ENCODE measurements around the gene FAM193B.
A peak's percentile ranks its signal among the peaks of the same experiment; 100 is the strongest.
"Not testable (repeated sequence)": the region's sequence is repeated elsewhere in the genome, so short reads cannot be mapped to it uniquely, and the experiment has no call there.

Gene FAM193B

GRCh38 chr5:177538876-177539275, 15.5 kb downstream of the FAM193B start:
- DNase-seq (ENCODE audit: low spot score) (no peak), FAIRE-seq (no peak)

DNA sequence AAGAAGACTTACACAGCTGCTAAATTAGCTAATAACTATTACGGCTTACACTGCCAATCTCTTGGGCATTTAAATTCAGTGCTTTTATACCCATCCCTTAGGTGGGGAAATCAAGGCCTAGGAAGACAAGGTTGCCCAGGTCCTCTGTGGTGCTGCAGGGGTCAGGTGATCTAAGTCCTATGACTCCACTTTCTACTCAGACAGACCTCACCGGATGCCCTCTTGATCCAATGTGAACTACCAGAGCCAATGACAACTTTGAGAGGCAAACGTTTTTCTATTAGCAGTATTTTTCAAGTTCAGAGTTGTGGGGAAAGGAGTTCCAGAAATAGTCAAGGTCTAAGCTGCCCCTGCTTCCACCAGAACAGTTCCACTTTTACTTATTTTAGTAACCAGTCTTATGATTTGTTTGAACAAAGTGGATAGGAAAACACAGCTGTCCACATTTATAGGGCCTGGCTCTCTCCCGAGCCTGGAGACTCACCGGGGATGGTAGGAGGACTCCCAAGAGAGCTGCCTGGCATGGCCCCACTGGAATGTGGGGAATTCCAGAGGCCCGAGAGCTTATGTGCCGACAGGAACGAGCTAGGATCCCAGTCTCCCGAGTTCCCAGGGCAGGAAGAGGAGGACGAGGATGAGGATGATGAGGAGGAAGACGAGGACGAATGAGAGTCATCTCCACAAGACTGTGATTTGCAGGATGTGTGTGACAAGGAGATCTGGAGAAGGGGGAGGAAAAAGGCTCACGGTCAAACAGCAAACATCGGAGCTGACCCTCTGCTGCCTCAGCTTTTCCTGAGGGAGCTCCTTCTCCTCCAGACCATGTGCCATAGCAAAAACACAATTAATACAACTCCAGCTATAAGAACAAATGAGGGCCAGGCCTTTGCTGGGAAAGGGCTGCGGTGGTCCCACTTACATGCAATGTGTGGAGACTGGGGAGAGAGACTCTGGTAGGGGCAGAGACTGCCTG, 16.7 kb downstream of the FAM193B start:
- peak; percentile 43 for DNase-seq (ENCODE audit: low spot score)
- FAIRE-seq = no peak

GRCh38 chr5:177536386-177536785, 18.0 kb downstream of the FAM193B start:
- DNase-seq (ENCODE audit: low spot score) (no peak), FAIRE-seq (no peak)

GRCh38 chr5:177535125-177535524, 19.2 kb downstream of the FAM193B start:
- FAIRE-seq = no peak
- DNase-seq (ENCODE audit: low spot score) = no peak

GRCh38 chr5:177534433-177534832, 19.9 kb downstream of the FAM193B start:
- FAIRE-seq; DNase-seq (ENCODE audit: low spot score): not testable (repeated sequence)

DNA sequence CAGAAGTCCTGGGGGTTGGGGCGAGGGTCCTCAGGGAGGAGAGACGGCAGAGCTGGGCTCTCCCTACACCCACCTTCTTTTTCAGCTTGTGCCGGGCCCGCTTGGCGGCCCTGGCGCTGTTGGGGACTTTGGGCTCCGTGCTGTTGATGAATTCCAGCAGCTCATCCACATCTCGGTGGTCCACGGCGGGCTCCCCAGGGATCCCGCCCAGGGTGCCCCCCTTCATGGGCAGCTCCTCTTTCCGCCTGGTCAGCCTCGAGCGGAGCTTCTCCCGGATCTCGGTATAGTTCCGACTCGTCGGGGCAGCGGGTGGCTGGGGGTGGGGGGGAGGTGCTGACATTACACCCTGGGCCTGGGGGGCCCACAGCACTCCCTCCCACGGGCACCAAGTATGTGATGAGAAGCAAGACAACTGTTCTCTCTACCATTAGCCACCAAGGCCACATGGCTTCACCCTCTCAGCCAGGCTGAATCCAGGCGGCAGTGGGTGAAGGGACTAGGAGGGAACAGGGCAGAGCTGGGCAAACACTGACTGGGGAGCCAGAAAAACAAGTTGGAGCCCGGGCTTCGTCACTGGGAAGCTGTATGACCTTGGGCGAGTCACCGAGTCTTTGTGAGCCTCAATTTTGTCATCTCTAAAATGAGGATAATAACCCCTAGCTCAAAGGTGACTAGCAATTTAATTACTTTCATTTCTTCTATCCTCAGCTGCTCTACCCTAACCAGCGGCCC, 23.0 kb downstream of the FAM193B start:
- no peak for FAIRE-seq
- no peak for DNase-seq (ENCODE audit: low spot score)

DNA sequence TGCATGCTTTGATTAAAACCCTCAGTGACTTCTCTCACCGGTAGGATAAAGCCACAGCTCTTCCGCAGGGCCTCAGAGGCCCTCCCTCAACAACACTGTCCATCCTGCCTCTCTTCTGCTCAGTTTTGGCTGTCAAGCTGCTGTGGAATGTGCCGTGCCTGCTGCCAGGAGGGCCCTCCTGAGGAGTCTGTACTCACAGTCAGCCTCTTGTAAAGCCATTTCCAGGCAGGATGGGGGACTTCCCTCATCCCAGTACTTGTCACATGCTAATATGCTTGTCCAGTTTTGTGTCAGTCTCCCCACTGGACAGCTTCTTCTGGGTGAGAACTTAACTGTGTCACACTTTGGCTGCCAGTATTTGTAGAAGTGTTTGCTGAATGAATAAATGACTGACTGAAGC, 23.7 kb downstream of the FAM193B start:
- DNase-seq (ENCODE audit: low spot score) = no peak
- FAIRE-seq = no peak

DNA sequence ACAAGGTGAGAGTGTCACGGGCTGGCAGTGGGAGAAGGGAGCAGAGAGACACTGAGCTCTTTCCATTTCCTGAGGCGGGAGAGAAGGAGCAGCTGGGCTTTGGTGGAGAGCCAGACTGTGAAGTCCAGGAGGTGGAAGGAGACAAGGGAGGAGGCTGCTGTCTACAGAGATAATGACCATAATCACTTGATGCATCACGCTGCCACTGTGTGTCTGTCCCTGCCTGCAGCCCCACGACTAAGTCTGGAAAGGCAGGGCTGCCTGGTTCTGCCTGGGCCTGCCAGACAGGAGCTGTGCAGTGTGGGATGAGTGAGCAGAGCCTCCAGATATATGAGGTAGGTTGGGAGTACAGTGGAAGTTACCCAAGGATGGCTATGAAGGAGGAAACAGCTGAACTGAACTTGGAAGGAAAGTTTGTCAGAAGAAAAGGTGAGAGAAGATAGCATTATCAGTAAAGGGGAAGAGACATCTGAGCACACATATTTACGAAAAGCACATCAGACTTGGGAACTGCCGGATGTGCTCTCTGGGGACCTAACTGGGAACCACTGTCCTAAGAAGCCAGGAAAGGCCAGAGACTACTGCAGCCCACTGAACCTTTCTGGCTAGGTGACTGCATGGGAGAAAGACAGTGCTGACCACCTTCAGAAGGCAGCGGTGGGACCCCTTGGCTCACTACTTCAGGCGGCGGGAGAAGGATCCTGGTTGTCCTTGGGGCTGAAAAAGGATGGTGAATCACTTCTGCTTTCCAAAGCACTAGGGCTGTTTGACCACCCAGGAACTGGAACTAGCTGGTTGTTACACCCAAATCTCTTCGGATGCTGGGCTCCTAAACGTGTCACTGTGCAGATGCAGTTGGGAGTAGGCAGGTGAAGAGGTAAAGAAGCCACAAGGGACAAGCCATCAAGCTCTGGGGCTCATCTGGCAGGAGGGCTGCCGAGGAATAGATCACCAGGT, 24.8 kb downstream of the FAM193B start:
- DNase-seq (ENCODE audit: low spot score) (no peak), FAIRE-seq (peak; percentile 9)

DNA sequence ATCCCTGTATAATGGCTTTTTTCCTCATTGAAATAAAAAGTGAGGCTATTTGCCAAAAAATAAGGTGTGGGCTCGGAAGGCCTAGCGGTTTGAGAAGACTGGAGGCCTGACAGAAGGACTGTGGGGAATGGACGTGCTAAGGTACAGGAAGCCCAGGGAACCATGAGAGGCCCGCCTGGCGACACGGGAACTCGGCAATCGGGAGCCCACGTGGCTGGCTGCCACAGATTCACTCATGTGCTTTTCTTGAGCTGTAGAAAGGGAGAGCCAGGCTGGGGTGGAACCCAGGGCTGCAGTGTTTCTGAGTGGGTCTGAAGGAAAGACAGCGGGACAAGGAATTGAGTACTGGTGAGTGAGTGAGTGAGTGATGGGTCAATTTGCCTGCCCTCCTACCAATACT, 25.7 kb downstream of the FAM193B start:
- DNase-seq (ENCODE audit: low spot score) (no peak), FAIRE-seq (no peak)

- DNase-seq (ENCODE audit: low spot score) (no peak), FAIRE-seq (no peak)
Observed at GRCh38 chr5:177527595-177527994, 26.8 kb downstream of the FAM193B start.

GRCh38 chr5:177526791-177527190, 27.6 kb downstream of the FAM193B start:
- DNase-seq (ENCODE audit: low spot score) = no peak
- no peak for FAIRE-seq

DNA sequence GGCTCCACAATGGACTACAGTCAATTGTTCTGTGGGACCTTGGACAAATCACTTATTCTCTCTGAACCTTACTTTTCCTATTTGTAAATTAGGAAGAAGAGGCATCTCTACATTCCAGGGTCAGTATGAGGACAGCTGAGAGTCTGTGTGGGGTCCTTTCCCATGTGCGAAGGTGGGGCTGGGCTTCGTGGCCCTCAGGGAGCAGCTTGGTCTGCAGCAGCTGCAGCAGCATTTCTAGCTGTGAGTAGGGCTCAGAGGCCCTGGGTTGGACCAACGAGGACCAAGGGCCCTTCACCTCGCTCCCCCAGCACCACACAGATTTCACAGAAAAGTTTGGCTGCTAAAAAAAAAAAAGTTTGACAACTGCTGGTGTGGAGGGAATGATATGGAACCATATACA, 28.2 kb downstream of the FAM193B start:
- DNase-seq (ENCODE audit: low spot score) (no peak), FAIRE-seq (no peak)

GRCh38 chr5:177524941-177525655, 29.3 kb downstream of the FAM193B start:
- DNase-seq (ENCODE audit: low spot score) (no peak), FAIRE-seq (no peak)

DNA sequence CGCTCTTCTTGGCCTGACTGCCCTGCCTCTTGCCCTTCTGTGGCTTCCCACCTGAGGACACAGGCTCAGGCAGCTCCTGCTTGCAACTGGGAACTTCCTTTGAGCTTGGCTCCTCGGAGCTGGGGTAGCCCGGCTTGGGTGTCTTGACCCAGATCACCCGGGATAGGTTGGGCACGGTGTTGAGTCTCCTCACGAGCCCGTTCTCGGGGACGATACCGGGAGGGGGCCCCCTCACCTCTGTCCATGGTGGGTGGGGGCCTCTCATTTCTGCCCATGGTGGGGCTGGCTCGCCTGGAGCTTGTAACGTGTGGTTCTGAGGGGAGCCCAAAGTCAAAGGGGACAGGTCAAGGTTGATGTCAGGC, 29.8 kb downstream of the FAM193B start:
- DNase-seq (ENCODE audit: low spot score) (no peak), FAIRE-seq (no peak)

- no peak for FAIRE-seq
- no peak for DNase-seq (ENCODE audit: low spot score)
Observed at GRCh38 chr5:177523711-177524538, 30.4 kb downstream of the FAM193B start.

GRCh38 chr5:177520916-177521513, 33.3 kb downstream of the FAM193B start:
- no peak for DNase-seq (ENCODE audit: low spot score)
- FAIRE-seq = no peak

DNA sequence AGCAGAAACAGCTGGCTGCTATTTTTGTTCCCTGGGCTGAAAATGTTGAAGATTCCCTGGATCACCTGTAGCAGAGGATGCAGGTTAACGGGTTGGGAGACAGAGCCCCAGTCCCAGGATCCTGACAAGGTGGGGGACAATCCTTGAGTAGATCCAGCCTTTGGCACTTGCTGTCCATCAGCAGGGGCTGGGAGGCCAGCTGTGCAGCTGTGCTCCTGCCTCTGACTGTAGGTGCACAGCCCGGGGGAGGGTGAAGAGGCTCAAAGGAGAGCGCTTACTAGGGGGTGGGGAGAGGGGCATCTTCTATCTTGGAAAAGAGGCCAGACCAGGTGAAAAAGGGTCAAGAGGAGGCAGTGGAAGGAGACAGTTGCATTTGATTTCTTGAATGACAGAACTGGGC, 34.1 kb downstream of the FAM193B start:
- FAIRE-seq (no peak), DNase-seq (ENCODE audit: low spot score) (no peak)

DNA sequence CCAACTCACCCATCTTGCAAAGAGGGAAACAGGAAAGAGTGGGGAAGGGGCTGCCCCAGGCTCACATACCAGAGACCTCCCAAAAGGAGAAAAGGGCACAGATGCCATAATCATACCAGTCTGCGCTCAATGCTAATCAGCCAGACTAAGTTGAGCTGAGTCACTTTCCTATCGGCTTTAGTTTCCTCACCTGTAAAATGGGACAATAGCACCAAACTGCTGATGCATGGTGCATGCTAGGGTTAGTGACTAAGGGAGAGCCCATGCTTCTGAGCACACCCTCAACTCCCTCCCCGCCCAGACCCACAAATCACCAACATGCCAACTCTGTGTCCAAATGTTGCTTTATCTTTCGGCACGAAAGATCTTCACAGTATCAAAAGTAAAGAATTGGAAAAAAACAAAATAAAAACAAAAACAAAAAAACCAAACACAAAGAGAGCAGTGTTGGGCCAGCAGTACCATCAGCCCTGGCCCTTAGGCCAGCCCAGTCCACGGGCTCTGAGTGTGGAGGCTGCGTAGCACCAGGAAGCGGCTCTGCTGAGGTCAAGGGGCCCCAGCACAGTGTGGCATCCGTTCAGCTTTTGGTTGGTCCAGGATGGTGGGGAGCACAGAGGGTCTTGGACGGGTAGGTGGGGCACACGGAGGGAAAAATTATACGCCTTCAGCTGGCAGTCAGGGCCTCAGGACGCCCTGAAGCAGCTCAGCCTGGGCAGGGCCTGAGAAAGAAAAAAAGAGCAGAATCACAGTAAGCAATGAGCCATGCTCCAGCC, 34.7 kb downstream of the FAM193B start:
- no peak for FAIRE-seq

More for the DNA sequence above, 34.7 kb downstream of the FAM193B start:
- DNase-seq (ENCODE audit: low spot score) = no peak

Measured in urothelium cell line (cell line).